Liver (tissue), 3 donors: Measurements from ENCODE around the gene TTC33.

Source experiments
- CTCF ChIP-seq: fragments of 150-350 bp; IDR thresholded peaks from 2 replicates; pipeline ENCODE4 v1.5.1; 2017; ENCODE audit warnings: improper control_type of control experiment, low read depth, low read length; ENCODE audit not compliant: missing input control
- GABPA ChIP-seq, 2 donors: IDR thresholded peaks in 1 of 2; conservative IDR thresholded peaks in 1 of 2; 2 replicates each; pipeline ENCODE4 v1.6.1; 2016; ENCODE audit warnings: antibody characterized with exemption in 2 of 2, mild to moderate bottlenecking in 1 of 2, moderate library complexity in 1 of 2
- RAD21 ChIP-seq, 2 donors: IDR thresholded peaks; 2 replicates each; pipeline ENCODE4 v1.6.1; 2016; ENCODE audit warnings: antibody characterized with exemption in 2 of 2, mild to moderate bottlenecking in 2 of 2
- REST ChIP-seq: IDR thresholded peaks from 2 replicates; pipeline ENCODE4 v1.6.1; 2016; ENCODE audit warnings: antibody characterized with exemption, mild to moderate bottlenecking
- ZBTB33 ChIP-seq: IDR thresholded peaks from 2 replicates; pipeline ENCODE4 v1.6.1; 2016; ENCODE audit warnings: antibody characterized with exemption
- donor health status: healthy.
- donor health status: healthy.

GRCh38 chr5:40691894-40692293 lies 63.9 kb downstream of the TTC33 start:
- TF ChIP-seq CTCF (no peak), ZBTB33 (no peak), GABPA (IDR thresholded peaks at IDR 0.05 in 1 of 2, conservative IDR thresholded peaks at IDR 0.05 in 1 of 2) (no peak), REST (no peak), RAD21 (IDR thresholded peaks at IDR 0.05) (no peak)
